Neutrophil (primary cell): ENCODE data around the gene CTNS.

ENCODE experiments used
- H3K27ac ChIP-seq: fragments of 200-600 bp; sonication (generic); 2 replicates; pipeline ENCODE4 v1.5.1; 2016; ENCODE audit warnings: mild to moderate bottlenecking, moderate library complexity
- H3K27me3 ChIP-seq: fragments of 200-600 bp; sonication (generic); 2 replicates; pipeline ENCODE4 v1.6.0; 2016; ENCODE audit warnings: mild to moderate bottlenecking
- H3K36me3 ChIP-seq: fragments of 200-600 bp; sonication (generic); 2 replicates; pipeline ENCODE4 v1.5.1; 2017
- H3K4me1 ChIP-seq, 2 experiments: fragments of 200-600 bp in 1 of 2; sonication (generic) in 1 of 2; 1 replicate in 1 of 2; 2 replicates in 1 of 2; pipeline versions ENCODE4 v1.5.1 to v1.6.1; 2013 to 2016; ENCODE audit warnings: low read depth in 1 of 2, low read length in 1 of 2, mild to moderate bottlenecking in 1 of 2, moderate library complexity in 1 of 2; ENCODE audit not compliant: control insufficient read depth in 1 of 2, insufficient read depth in 1 of 2
- H3K4me3 ChIP-seq, 2 experiments: fragments of 200-600 bp in 1 of 2; sonication (generic) in 1 of 2; 1 replicate in 1 of 2; 2 replicates in 1 of 2; pipeline ENCODE4 v1.5.1; 2013 to 2016; ENCODE audit warnings: low read depth in 1 of 2, low read length in 1 of 2, mild to moderate bottlenecking in 1 of 2, moderate library complexity in 1 of 2
- H3K9me3 ChIP-seq: fragments of 200-600 bp; sonication (generic); 2 replicates; pipeline ENCODE4 v1.5.1; 2016
- TF ChIP-seq, protein P1 (sequence below): fragments of 200-600 bp; sonication (generic); IDR thresholded peaks from 2 replicates; pipeline ENCODE4 v1.5.1; 2016; ENCODE audit warnings: antibody characterized with exemption

The CTNS gene

GRCh38 chr17:3693829-3694231, 57.3 kb downstream of the CTNS start:
- Histone ChIP-seq H3K9me3 (no peaks in the 10 kb centered on the region), H3K27ac (no peak overlapping the region), H3K36me3 (no peaks in the 10 kb centered on the region), H3K4me1 (peaks cover 14 to 17% of the 10 kb centered on the region in 2 experiments), H3K27me3 (peaks cover 62% of the 10 kb centered on the region), H3K4me3 (no peak overlapping the region)
- TF ChIP-seq, protein P1, sequence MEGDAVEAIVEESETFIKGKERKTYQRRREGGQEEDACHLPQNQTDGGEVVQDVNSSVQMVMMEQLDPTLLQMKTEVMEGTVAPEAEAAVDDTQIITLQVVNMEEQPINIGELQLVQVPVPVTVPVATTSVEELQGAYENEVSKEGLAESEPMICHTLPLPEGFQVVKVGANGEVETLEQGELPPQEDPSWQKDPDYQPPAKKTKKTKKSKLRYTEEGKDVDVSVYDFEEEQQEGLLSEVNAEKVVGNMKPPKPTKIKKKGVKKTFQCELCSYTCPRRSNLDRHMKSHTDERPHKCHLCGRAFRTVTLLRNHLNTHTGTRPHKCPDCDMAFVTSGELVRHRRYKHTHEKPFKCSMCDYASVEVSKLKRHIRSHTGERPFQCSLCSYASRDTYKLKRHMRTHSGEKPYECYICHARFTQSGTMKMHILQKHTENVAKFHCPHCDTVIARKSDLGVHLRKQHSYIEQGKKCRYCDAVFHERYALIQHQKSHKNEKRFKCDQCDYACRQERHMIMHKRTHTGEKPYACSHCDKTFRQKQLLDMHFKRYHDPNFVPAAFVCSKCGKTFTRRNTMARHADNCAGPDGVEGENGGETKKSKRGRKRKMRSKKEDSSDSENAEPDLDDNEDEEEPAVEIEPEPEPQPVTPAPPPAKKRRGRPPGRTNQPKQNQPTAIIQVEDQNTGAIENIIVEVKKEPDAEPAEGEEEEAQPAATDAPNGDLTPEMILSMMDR, result no peak

DNA sequence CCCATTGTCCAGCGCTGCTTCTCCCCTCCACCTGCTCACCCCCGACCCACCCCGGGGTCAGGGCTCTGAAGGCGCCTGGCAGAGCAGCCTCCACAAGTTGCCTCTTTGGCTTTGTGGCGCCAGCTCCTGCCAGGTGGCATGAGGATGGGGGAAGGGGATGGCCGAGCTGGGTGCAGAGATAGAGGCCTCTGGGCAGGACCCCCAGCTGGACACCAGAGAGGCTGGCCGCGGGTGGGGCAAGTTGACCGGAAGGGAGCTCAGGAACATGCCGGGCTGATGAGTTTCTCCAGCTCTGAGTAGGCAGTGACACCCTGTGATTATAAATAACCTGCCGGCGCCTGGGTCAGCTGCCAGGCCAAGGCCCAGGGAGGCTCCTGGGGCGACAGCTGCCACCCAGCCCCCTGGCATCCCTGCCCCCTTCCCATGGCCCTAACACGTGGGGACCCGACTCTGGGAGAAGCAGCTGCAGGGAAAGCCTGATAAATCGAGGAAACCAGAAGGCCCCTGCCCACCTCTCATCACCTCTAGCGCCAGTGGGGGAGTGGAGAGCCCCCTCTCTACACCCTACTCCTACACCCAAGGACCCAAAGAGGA, 58.7 kb downstream of the CTNS start:
- Histone ChIP-seq H3K36me3 (no peaks in the 10 kb centered on the region), H3K27ac (no peak overlapping the region), H3K9me3 (no peaks in the 10 kb centered on the region), H3K27me3 (peaks cover 62% of the 10 kb centered on the region), H3K4me3 (peak overlapping the region; percentile 61 to 68), H3K4me1 (peaks cover 14 to 17% of the 10 kb centered on the region in 2 experiments)
- TF ChIP-seq, protein P1, result no peak

- Histone ChIP-seq H3K4me1 (peaks cover 14 to 17% of the 10 kb centered on the region in 2 experiments), H3K9me3 (no peaks in the 10 kb centered on the region), H3K27me3 (peaks cover 62% of the 10 kb centered on the region), H3K4me3 (peak within 1 kb of the TSS; percentile 61 to 68), H3K27ac (peak within 1 kb of the TSS; percentile 29), H3K36me3 (no peaks in the 10 kb centered on the region)
- TF ChIP-seq, protein P1, result no peak
These were observed 59.3 kb downstream of the CTNS start, which contains the start of gene P2RX5 for GRCh38 chr17:3695723-3696411. TSS of gene P2RX5 (minus strand) at chr17:3696155. CDS start at chr17:3696005, 150 bp downstream.

DNA sequence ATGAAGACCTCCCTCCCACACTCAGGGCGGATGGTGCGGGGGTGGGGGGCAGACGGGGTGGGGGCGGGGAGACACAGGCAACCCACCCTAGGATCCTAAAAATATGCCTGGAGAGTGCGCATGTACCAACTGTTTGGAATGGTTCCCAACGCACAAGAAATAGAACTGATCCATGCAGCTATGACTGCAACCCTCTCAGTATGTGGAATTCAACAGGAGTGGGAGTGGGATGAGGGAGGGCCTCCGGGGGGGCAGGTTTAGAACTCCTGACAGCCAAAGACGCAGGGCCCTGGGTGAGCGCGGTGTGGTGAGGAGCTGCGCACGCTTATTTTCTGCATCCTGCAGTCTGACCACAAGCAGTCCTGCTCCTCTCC, 60.5 kb downstream of the CTNS start:
- Histone ChIP-seq H3K4me3 (no peak overlapping the region), H3K9me3 (no peaks in the 10 kb centered on the region), H3K4me1 (peaks cover 14 to 17% of the 10 kb centered on the region in 2 experiments), H3K27me3 (peaks cover 62% of the 10 kb centered on the region), H3K27ac (no peak overlapping the region), H3K36me3 (no peaks in the 10 kb centered on the region)
- TF ChIP-seq, protein P1, result no peak

DNA sequence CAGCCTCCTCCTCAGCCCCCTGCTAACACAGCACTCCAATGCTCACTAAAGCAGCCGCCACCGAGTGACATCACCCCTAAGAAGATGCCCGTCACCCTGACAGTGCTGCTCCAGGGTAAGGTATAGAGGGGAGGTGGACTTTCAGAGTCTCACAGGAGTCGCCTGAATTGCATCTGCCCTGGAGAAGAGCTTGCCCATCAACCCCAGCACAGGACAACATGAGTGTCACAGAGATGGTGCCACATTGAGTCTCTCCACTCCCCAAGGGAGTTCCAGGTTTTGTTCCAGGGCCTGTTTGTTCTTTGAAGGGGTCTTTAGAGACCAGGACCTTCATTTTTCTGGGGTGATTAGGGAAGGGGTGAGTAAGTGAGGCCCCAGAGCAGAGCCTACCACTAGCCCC, 61.6 kb downstream of the CTNS start:
- Histone ChIP-seq H3K4me1 (peaks cover 14 to 17% of the 10 kb centered on the region in 2 experiments), H3K27ac (no peak overlapping the region), H3K27me3 (peaks cover 52% of the 10 kb centered on the region), H3K9me3 (no peaks in the 10 kb centered on the region), H3K4me3 (no peak overlapping the region), H3K36me3 (no peaks in the 10 kb centered on the region)
- TF ChIP-seq, protein P1, result no peak
